Colon (tissue), 2 donors: ENCODE data around the gene NOL4L.
"Not testable (repeated sequence)": the region's sequence is repeated elsewhere in the genome, so short reads cannot be mapped to it uniquely, and the experiment has no call there.

Experiments
- FAIRE-seq: peaks from 2 replicates; lab custom pipeline; 2012; peaks lifted over from hg19 to GRCh38; lab: Jason Lieb, UNC
- donor health status: control.
- donor health status: control.

Gene NOL4L

GRCh38 chr20:32507998-32508774, 76.9 kb downstream of the NOL4L start:
- no peak for FAIRE-seq

- no peak for FAIRE-seq
Measured at GRCh38 chr20:32506721-32507120, 78.4 kb downstream of the NOL4L start.

- FAIRE-seq, result no peak
Measured at GRCh38 chr20:32505723-32506473, 79.2 kb downstream of the NOL4L start.

- FAIRE-seq, result no peak
Measured at GRCh38 chr20:32501709-32502108, 83.4 kb downstream of the NOL4L start.

GRCh38 chr20:32497589-32498224, 87.4 kb downstream of the NOL4L start:
- FAIRE-seq, result no peak

- no peak for FAIRE-seq
Measured at GRCh38 chr20:32496811-32497533, 88.2 kb downstream of the NOL4L start.

- no peak for FAIRE-seq
Measured at GRCh38 chr20:32495949-32496348, 89.2 kb downstream of the NOL4L start.

GRCh38 chr20:32495217-32495565, 89.9 kb downstream of the NOL4L start:
- no peak for FAIRE-seq

- no peak for FAIRE-seq
Measured at GRCh38 chr20:32494483-32495216, 90.5 kb downstream of the NOL4L start.

GRCh38 chr20:32493356-32493755, 91.8 kb downstream of the NOL4L start:
- FAIRE-seq, result no peak

GRCh38 chr20:32491764-32492151, 93.4 kb downstream of the NOL4L start:
- FAIRE-seq, result not testable (repeated sequence)

GRCh38 chr20:32490942-32491763, 94.0 kb downstream of the NOL4L start:
- no peak for FAIRE-seq

GRCh38 chr20:32488066-32488838, 96.9 kb downstream of the NOL4L start:
- FAIRE-seq, result no peak

- no peak for FAIRE-seq
Measured at GRCh38 chr20:32487381-32487780, 97.8 kb downstream of the NOL4L start.

GRCh38 chr20:32485770-32486478, 99.2 kb downstream of the NOL4L start:
- FAIRE-seq, result no peak

- FAIRE-seq, result no peak
Measured at GRCh38 chr20:32484958-32485769, 100.0 kb downstream of the NOL4L start.

- FAIRE-seq, result no peak
Measured at GRCh38 chr20:32484225-32484957, 100.7 kb downstream of the NOL4L start.
